Stimulated activated CD4-positive, alpha-beta T cell treated with anti-CD3 and anti-CD28 coated beads, Interleukin-4, amount 100 ng/mL, for 1 hour (primary cell): ENCODE data around the gene PITPNM3.
A peak's percentile ranks its signal among the peaks of the same experiment; 100 is the strongest.

Experiments
- DNase-seq: peaks from one replicate; pipeline ENCODE4 v3.0.0-alpha.2; 2020

The PITPNM3 gene

GRCh38 chr17:6458460-6458950 is 97.8 kb downstream of the PITPNM3 start:
- DNase-seq, result no peak

- DNase-seq, result no peak
These were observed 98.5 kb downstream of the PITPNM3 start for GRCh38 chr17:6457688-6458459.

- DNase-seq, result no peak
These were observed 99.3 kb downstream of the PITPNM3 start for GRCh38 chr17:6456914-6457687.

- DNase-seq, result no peak
These were observed 100.0 kb downstream of the PITPNM3 start for GRCh38 chr17:6456321-6456720.

GRCh38 chr17:6455321-6455705 is 101.0 kb downstream of the PITPNM3 start:
- DNase-seq, result peak; percentile 51

- DNase-seq, result no peak
These were observed 101.6 kb downstream of the PITPNM3 start for GRCh38 chr17:6454495-6455320.

- DNase-seq, result no peak
These were observed 102.9 kb downstream of the PITPNM3 start for GRCh38 chr17:6453279-6454024.

- DNase-seq, result no peak
These were observed 103.7 kb downstream of the PITPNM3 start for GRCh38 chr17:6452471-6453266.

- DNase-seq, result no peak
These were observed 105.2 kb downstream of the PITPNM3 start for GRCh38 chr17:6450926-6451832.

- no peak for DNase-seq
These were observed 107.0 kb downstream of the PITPNM3 start for GRCh38 chr17:6449307-6449706.

- DNase-seq, result no peak
These were observed 107.9 kb downstream of the PITPNM3 start for GRCh38 chr17:6448473-6448872.

- DNase-seq, result no peak
These were observed 109.7 kb downstream of the PITPNM3 start for GRCh38 chr17:6446516-6447100.

GRCh38 chr17:6444571-6445335 is 111.6 kb downstream of the PITPNM3 start:
- no peak for DNase-seq

GRCh38 chr17:6443692-6444570 is 112.4 kb downstream of the PITPNM3 start, which contains the start of gene PIMREG:
TSS of gene PIMREG (plus strand) at chr17:6444455. CDS start at chr17:6445111, 656 bp downstream.
- DNase-seq, result peak; percentile 96

GRCh38 chr17:6442775-6443174 is 113.6 kb downstream of the PITPNM3 start:
- DNase-seq, result no peak

- no peak for DNase-seq
These were observed 116.4 kb downstream of the PITPNM3 start for GRCh38 chr17:6439951-6440350.

- DNase-seq, result no peak
These were observed 118.4 kb downstream of the PITPNM3 start for GRCh38 chr17:6437956-6438355.

- DNase-seq, result no peak
These were observed 118.9 kb downstream of the PITPNM3 start for GRCh38 chr17:6437466-6437865.
